OCI-LY7 (cell line): ENCODE data around the gene ZDHHC22.

Source experiments
- EZH2phosphoT487 ChIP-seq: fragments of 200-600 bp; sonication (generic); IDR thresholded peaks from 2 replicates; pipeline ENCODE4 v1.6.1; 2018; ENCODE audit warnings: low read depth, borderline replicate concordance, mild to moderate bottlenecking, mixed run types, antibody characterized with exemption, low read length, moderate library complexity, mixed read lengths
- TF ChIP-seq, protein P1 (sequence below): fragments of 200-600 bp; sonication (generic); conservative IDR thresholded peaks from 2 replicates; pipeline ENCODE4 v1.5.1; 2014; ENCODE audit warnings: mild to moderate bottlenecking, antibody characterized with exemption, low read length, moderate library complexity, mixed read lengths

GRCh38 chr14:77116172-77116817 is 25.3 kb downstream of the ZDHHC22 start:
- TF ChIP-seq, protein P1, sequence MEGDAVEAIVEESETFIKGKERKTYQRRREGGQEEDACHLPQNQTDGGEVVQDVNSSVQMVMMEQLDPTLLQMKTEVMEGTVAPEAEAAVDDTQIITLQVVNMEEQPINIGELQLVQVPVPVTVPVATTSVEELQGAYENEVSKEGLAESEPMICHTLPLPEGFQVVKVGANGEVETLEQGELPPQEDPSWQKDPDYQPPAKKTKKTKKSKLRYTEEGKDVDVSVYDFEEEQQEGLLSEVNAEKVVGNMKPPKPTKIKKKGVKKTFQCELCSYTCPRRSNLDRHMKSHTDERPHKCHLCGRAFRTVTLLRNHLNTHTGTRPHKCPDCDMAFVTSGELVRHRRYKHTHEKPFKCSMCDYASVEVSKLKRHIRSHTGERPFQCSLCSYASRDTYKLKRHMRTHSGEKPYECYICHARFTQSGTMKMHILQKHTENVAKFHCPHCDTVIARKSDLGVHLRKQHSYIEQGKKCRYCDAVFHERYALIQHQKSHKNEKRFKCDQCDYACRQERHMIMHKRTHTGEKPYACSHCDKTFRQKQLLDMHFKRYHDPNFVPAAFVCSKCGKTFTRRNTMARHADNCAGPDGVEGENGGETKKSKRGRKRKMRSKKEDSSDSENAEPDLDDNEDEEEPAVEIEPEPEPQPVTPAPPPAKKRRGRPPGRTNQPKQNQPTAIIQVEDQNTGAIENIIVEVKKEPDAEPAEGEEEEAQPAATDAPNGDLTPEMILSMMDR = no peak
- TF ChIP-seq EZH2phosphoT487 = no peak
